Gastroesophageal sphincter (tissue), 4 donors: ENCODE measurements around the gene TIMM13. TPM values are rescaled to one million over a fixed set of nuclear protein-coding genes. Genes with fewer than 3 reads are reported as not detected.
"Not testable (repeated sequence)": the region's sequence is repeated elsewhere in the genome, so short reads cannot be mapped to it uniquely, and the experiment has no call there.

Source experiments
- ATAC-seq: fragments of 150-250 bp; one replicate; pipeline ENCODE4 v1.9.1; 2016; ENCODE audit warnings: mild to moderate bottlenecking, moderate library complexity
- H3K27ac ChIP-seq, 4 donors: fragments of 200-600 bp; sonication (generic) in 3 of 4; 1 replicate in 3 of 4; 2 replicates in 1 of 4; pipeline ENCODE4 v1.5.1; 2016 to 2019
- H3K27me3 ChIP-seq: fragments of 200-600 bp; sonication (generic); one replicate; pipeline ENCODE4 v1.5.1; 2019
- H3K36me3 ChIP-seq, 2 donors: fragments of 200-600 bp; sonication (generic); one replicate each; pipeline ENCODE4 v1.5.1; 2019; ENCODE audit warnings: control low read depth in 1 of 2
- H3K4me1 ChIP-seq, 3 donors: fragments of 200-600 bp; sonication (generic); 1 replicate in 2 of 3; 2 replicates in 1 of 3; pipeline ENCODE4 v1.5.1; 2016 to 2019; ENCODE audit warnings: control low read depth in 2 of 3
- H3K4me3 ChIP-seq, 2 donors: fragments of 200-600 bp; sonication (generic); one replicate each; pipeline ENCODE4 v1.5.1; 2019; ENCODE audit warnings: mild to moderate bottlenecking in 1 of 2, moderate library complexity in 1 of 2
- H3K9me3 ChIP-seq, 3 donors: fragments of 200-600 bp; sonication (generic); one replicate each; pipeline ENCODE4 v1.5.1; 2017 to 2019; ENCODE audit warnings: control low read depth in 2 of 3
- EP300 ChIP-seq: sonication (generic); formaldehyde crosslinking; IDR thresholded peaks from one replicate; pipeline ENCODE4 v1.6.1; 2017; ENCODE audit warnings: antibody characterized with exemption, mild to moderate bottlenecking
- POLR2A ChIP-seq, 2 donors: fragments of 450-650 bp; IDR thresholded peaks; one replicate each; pipeline ENCODE4 v1.6.1; 2017; ENCODE audit warnings: antibody characterized with exemption in 2 of 2, mild to moderate bottlenecking in 2 of 2, moderate library complexity in 1 of 2
- POLR2AphosphoS5 ChIP-seq: sonication (generic); formaldehyde crosslinking; IDR thresholded peaks from one replicate; pipeline ENCODE4 v1.6.1; 2017; ENCODE audit warnings: antibody characterized with exemption
- WGBS, 2 donors: methylation state at CpG; one replicate each; pipeline ENCODE4 v1.1.5; 2018; ENCODE audit warnings: low coverage in 1 of 2; 5-methylcytosine and 5-hydroxymethylcytosine counted together
- total RNA-seq, 4 donors: library from RNA; depleted of rRNA; stranded (reverse); fragments of >200 nt; gene quantifications; one replicate each; pipeline ENCODE4 v1.1.0, GENCODE V29; 2016
- TF ChIP-seq, protein P1 (sequence below), 4 experiments: fragments of 200-600 bp in 2 of 4; fragments of 450-650 bp in 2 of 4; sonication (generic) in 1 of 4; IDR thresholded peaks; one replicate each; pipeline ENCODE4 v1.5.1; 2017 to 2019; ENCODE audit warnings: antibody characterized with exemption in 4 of 4, mild to moderate bottlenecking in 2 of 4, moderate library complexity in 2 of 4

TIMM13 gene
- total RNA-seq, 4 donors from 2014 or later = 22.9 to 32.2 (median 27.3) TPM

DNA sequence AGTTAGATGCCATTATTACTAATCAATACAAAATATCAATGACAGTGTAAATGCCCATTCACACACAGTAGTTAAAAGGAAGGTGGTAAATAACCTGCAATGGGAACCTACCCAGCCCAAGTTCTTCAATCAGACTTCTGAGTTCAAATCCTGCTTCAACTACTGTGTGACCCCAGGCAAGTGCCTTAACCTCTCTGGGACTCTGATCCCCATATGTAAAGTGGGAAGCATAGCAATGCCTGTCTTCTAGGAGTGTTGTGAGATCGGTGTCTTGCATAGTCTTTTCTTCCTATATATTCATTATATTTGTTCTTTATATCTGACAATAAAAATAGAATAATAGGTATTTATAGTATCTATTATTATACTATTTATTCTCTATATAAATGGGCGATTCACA is 6.9 kb downstream of the TIMM13 start:
- no peak overlapping the region for H3K27ac ChIP-seq
- H3K4me3 ChIP-seq = no peak overlapping the region
- H3K4me1 ChIP-seq = peaks cover 0 to 20% (median 9%) of the 10 kb centered on the region in 3 donors
- peaks cover 0 to 32% of the 10 kb centered on the region in 2 donors for H3K36me3 ChIP-seq
- no peaks in the 10 kb centered on the region for H3K9me3 ChIP-seq
- WGBS, 2 donors = 82 to 100% methylated on average over 2 of the region's 2 CpGs
- H3K27me3 ChIP-seq = no peaks in the 10 kb centered on the region
- no peak for ATAC-seq
- TF ChIP-seq EP300 (no peak), POLR2A (IDR thresholded peaks at IDR 0.05) (no peak), POLR2AphosphoS5 (no peak)
- TF ChIP-seq, protein P1, sequence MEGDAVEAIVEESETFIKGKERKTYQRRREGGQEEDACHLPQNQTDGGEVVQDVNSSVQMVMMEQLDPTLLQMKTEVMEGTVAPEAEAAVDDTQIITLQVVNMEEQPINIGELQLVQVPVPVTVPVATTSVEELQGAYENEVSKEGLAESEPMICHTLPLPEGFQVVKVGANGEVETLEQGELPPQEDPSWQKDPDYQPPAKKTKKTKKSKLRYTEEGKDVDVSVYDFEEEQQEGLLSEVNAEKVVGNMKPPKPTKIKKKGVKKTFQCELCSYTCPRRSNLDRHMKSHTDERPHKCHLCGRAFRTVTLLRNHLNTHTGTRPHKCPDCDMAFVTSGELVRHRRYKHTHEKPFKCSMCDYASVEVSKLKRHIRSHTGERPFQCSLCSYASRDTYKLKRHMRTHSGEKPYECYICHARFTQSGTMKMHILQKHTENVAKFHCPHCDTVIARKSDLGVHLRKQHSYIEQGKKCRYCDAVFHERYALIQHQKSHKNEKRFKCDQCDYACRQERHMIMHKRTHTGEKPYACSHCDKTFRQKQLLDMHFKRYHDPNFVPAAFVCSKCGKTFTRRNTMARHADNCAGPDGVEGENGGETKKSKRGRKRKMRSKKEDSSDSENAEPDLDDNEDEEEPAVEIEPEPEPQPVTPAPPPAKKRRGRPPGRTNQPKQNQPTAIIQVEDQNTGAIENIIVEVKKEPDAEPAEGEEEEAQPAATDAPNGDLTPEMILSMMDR (IDR thresholded peaks at IDR 0.05) = no peak

GRCh38 chr19:2419754-2420153 is 7.6 kb downstream of the TIMM13 start:
- H3K9me3 ChIP-seq = no peaks in the 10 kb centered on the region
- ATAC-seq = no peak
- H3K36me3 ChIP-seq = peaks cover 0 to 34% of the 10 kb centered on the region in 2 donors
- TF ChIP-seq EP300 (no peak), POLR2AphosphoS5 (no peak), POLR2A (IDR thresholded peaks at IDR 0.05) (no peak)
- TF ChIP-seq, protein P1 (IDR thresholded peaks at IDR 0.05) = no peak
- no peak overlapping the region for H3K4me3 ChIP-seq
- H3K27me3 ChIP-seq = no peaks in the 10 kb centered on the region
- H3K4me1 ChIP-seq = peaks cover 0 to 12% (median 3%) of the 10 kb centered on the region in 3 donors
- WGBS, 2 donors = 79 to 98% methylated on average over 2 to 6 of the region's 7 CpGs
- no peak overlapping the region for H3K27ac ChIP-seq

DNA sequence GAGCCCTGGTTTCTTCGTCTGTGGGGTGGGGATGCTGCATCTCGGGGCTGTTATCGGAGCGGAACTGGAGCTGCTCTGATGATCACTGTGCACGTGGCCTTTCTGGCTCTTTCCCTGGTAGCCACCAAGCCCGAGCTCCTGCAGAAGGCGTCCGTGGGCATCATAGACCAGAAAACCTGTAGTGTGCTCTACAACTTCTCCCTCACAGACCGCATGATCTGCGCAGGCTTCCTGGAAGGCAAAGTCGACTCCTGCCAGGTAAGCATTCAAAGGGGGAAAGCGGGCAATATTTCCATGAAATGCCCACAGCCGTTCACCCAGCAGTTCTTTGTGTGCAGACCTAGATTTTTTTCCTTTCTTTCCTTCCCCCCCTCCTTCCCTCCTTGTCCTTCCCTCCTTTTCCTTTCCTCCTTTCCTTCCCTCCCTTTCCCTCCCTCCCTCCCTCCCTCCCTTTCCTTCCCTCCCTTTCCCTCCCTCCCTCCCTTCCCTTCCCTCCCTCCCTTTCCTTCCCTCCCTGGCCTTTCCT is 9.4 kb downstream of the TIMM13 start:
- Histone ChIP-seq H3K9me3 (no peaks in the 10 kb centered on the region), H3K27ac (no peak overlapping the region), H3K36me3 (peaks cover 0 to 25% of the 10 kb centered on the region in 2 donors), H3K4me1 (no peaks in the 10 kb centered on the region), H3K4me3 (no peak overlapping the region), H3K27me3 (no peaks in the 10 kb centered on the region)
- TF ChIP-seq POLR2AphosphoS5 = no peak
- TF ChIP-seq, protein P1 (IDR thresholded peaks at IDR 0.05) = no peak
- no peak for TF ChIP-seq EP300
- ATAC-seq = no peak
- WGBS, 2 donors = 76% methylated on average over 3 of the region's 13 CpGs; no CpG with 5 or more reads in 1 of the 2 donors

GRCh38 chr19:2417436-2417835 is 9.9 kb downstream of the TIMM13 start:
- not testable (repeated sequence) for H3K27ac ChIP-seq, H3K4me3 ChIP-seq, H3K27me3 ChIP-seq, H3K9me3 ChIP-seq, H3K4me1 ChIP-seq, ATAC-seq
- WGBS, 2 donors = 93% methylated on average over 7 of the region's 8 CpGs; no CpG with 5 or more reads in 1 of the 2 donors
- H3K36me3 ChIP-seq = peaks cover 0 to 25% of the 10 kb centered on the region in 2 donors

DNA sequence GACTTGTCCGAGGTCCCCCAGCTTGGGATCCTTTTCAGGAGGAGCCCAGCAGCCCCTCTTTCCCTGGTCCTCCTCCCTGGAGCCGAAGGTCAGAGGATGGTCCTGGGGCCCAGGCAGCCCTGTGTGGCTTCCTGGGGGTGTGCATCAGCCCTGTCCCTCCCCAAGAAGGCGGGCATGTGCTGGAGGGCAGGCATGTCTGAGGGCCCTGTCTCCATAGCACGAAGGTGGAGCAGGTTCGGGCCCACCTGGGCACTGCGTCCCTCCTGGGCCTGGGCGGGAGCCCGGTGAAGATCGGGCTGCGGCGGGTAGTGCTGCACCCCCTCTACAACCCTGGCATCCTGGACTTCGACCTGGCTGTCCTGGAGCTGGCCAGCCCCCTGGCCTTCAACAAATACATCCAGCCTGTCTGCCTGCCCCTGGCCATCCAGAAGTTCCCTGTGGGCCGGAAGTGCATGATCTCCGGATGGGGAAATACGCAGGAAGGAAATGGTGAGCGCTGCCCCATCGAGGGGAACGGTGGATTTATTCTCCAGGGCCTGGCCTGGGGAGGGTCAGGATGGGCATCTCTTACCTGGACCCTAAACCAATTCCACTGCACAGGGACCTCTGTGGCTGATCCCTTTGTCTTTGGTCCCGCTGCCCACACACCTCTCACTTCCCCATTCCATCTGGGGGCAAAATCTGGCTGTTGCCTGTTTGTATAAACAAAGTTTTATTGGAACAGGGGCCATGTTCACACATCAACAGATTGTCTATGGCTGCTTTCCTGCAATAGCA is 10.9 kb downstream of the TIMM13 start:
- TF ChIP-seq EP300 (no peak), POLR2AphosphoS5 (no peak), POLR2A (IDR thresholded peaks at IDR 0.05) (no peak)
- TF ChIP-seq, protein P1 (IDR thresholded peaks at IDR 0.05) = no peak
- no peaks in the 10 kb centered on the region for H3K4me1 ChIP-seq
- WGBS, 2 donors = 75 to 77% methylated on average over 3 to 4 of the region's 19 CpGs
- peaks cover 0 to 25% of the 10 kb centered on the region in 2 donors for H3K36me3 ChIP-seq
- H3K4me3 ChIP-seq = no peak overlapping the region
- H3K27me3 ChIP-seq = no peaks in the 10 kb centered on the region
- no peak overlapping the region for H3K27ac ChIP-seq
- ATAC-seq = no peak
- no peaks in the 10 kb centered on the region for H3K9me3 ChIP-seq
